Coronary artery (tissue), 2 donors: Measurements from ENCODE around the gene MTARC1.
A peak's percentile ranks its signal among the peaks of the same experiment; 100 is the strongest.

Experiments
- DNase-seq: peaks from one replicate; pipeline ENCODE4 v3.0.0-alpha.2; 2017; ENCODE audit warnings: low spot score
- H3K27ac ChIP-seq, 2 donors: fragments of 200-600 bp; sonication (generic); one replicate each; pipeline ENCODE4 v1.5.1; 2016 to 2019
- H3K4me3 ChIP-seq: fragments of 200-600 bp; sonication (generic); 2 replicates; pipeline ENCODE4 v1.5.1; 2016; ENCODE audit warnings: mild to moderate bottlenecking, moderate library complexity
- TF ChIP-seq, protein P1 (sequence below): fragments of 200-600 bp; sonication (generic); IDR thresholded peaks from one replicate; pipeline ENCODE4 v1.5.1; 2019; ENCODE audit warnings: antibody characterized with exemption

Gene MTARC1

DNA sequence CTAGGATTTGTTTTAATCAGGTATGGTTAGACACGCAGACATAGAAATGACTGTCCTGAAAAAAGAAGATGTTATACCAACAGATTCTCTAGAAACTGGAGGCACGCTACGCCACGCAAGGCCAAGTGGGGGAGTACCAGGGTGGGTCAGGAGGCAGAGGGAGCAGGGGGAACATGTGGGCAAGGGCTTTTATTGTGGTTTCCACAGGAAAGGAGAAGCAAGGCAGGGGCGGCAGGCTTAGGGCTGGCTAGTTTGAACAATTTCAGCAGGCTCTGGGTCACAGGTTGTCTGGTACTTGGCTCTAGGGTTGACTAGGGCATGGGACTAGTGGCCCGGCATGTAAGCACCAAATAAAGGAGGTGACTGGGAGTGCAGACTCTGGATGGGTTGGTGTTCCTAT is 31.4 kb upstream of the MTARC1 start:
- H3K4me3 ChIP-seq, result no peak overlapping the region
- no peak overlapping the region for H3K27ac ChIP-seq
- TF ChIP-seq, protein P1, sequence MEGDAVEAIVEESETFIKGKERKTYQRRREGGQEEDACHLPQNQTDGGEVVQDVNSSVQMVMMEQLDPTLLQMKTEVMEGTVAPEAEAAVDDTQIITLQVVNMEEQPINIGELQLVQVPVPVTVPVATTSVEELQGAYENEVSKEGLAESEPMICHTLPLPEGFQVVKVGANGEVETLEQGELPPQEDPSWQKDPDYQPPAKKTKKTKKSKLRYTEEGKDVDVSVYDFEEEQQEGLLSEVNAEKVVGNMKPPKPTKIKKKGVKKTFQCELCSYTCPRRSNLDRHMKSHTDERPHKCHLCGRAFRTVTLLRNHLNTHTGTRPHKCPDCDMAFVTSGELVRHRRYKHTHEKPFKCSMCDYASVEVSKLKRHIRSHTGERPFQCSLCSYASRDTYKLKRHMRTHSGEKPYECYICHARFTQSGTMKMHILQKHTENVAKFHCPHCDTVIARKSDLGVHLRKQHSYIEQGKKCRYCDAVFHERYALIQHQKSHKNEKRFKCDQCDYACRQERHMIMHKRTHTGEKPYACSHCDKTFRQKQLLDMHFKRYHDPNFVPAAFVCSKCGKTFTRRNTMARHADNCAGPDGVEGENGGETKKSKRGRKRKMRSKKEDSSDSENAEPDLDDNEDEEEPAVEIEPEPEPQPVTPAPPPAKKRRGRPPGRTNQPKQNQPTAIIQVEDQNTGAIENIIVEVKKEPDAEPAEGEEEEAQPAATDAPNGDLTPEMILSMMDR, result no peak
- no peak for DNase-seq

DNA sequence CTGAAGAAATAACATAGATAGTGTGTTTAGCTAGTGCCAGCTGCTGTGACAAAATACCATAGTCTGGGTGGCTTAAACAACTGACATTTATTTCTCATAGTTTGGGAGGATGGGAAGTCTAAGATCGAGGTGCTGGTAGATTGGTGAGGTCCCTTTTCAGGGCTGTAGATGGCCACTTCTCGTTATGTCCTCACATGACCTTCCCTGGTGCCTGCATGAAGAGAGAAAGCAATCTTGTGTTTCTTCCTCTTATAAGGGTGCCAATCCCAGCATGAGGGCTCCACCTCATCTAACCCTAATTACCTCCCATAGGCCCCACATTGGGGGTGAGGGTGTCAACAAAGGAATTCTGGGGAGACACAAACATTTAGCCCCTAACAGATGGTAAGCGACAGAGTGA is 29.3 kb upstream of the MTARC1 start:
- no peak for DNase-seq
- TF ChIP-seq, protein P1, result no peak
- no peak overlapping the region for H3K4me3 ChIP-seq
- no peak overlapping the region for H3K27ac ChIP-seq

DNA sequence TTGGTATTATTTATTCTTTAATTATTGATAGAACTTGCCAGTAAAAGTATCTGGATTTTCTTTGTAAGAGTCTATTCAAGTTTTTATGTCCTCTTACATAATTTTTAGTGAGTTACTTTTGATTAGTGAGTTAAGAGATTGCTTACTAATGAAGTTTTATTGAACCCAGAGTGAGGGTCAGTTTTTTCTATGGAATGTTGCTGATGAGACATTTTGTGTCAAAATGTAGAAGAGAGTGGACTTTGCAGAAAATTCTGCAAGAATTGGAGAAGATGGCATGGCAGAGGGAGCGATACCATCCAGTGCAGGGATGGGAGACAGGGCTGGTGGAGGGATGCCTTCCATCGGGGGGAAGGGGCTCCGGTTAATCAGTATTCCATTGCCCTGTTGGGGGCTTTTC is 27.6 kb upstream of the MTARC1 start:
- DNase-seq, result no peak
- TF ChIP-seq, protein P1, result no peak
- Histone ChIP-seq H3K4me3 (no peak overlapping the region), H3K27ac (no peak overlapping the region)

DNA sequence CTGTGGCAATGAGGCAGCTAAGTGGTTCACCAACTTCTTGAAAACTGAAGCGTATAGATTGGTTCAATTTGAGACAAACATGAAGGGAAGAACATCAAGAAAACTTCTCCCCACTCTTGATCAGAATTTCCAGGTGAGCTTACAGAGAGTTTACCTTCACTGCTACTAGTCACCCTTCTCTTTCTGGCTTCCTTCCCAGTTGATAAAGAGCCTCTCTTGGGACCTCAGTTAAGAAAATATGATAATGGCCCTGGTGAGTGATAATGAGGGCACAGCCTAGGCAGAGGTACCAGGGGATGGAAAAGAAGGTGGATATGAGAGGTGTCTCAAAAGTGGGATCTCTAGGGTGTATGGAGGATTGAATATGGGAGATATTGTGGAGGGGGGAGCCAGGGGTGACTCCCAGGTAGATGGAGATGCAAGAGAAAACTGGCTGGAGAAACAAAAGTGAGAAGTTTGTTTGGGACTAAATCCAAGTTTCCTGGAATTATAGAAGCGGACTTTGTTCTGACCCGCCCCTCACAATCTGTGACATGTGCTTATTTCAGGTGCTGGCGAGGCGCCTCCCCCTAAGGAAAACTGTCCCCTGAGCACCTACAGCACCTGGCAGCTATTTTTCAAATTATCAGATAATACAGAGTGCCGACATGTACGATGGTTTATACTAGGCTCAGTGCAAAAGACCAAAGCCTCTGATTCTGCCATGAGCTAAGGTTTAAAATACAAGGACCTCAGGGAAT is 24.9 kb upstream of the MTARC1 start:
- Histone ChIP-seq H3K27ac (no peak overlapping the region), H3K4me3 (no peak overlapping the region)
- no peak for DNase-seq
- TF ChIP-seq, protein P1, result no peak

DNA sequence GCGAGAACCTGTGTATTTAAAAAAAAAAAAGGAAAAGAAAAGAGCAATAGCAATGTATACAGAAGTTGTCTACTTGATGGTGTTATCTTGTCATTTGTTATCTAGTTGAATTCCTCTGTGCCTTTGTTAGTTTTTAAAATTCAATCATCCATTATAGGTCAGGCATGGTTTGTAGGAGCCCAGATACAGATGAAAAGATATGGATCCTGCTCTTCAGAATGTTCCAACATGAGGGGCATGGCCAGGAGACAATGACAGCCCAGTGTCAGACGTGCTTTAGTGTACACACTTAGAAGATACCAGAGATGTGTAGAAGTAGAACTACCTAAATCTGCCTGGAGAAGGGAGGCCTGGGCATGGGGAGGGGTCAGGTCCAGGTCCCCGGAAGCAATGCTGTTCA is 22.0 kb upstream of the MTARC1 start:
- TF ChIP-seq, protein P1, result no peak
- Histone ChIP-seq H3K27ac (no peak overlapping the region), H3K4me3 (no peak overlapping the region)
- no peak for DNase-seq

DNA sequence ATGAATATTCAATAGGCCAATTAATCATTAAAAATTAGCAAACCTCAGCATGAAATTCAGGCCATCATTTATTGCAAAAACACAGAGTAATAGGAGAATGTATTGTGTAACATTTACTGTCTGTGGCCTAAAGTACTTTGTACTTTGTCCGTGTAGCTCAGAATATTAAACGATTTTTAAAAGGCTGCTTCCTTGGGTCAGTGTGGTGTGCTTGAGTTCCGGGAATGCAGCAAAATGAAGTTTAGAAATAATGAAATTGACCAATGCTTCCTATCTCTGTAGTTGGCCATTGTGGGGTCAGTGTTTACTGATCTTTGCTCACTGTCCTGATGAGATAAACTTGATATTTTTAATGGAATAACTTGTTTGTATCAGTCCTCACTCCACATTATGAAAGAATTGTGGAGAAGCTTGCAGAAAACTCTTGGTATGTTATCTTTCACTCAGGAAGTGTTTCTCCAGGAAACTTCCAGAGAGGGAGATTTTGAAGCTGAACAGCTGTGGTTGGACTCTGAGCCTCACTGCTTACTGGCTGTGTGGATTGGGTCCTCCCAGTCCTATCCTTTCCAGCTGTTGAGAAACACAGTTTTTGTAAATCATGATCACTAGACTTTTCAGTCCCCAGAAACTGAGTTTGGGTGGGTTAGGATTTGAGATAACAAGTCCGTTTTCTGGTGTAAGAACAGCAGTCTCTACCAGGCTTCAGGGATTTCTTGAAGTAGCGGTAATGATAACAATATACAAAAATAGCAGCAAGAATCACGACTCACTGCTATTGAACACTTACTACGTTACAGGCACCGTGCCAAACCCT is 19.2 kb upstream of the MTARC1 start:
- Histone ChIP-seq H3K27ac (peak overlapping the region; percentile 39 to 59), H3K4me3 (peak overlapping the region; percentile 40)
- TF ChIP-seq, protein P1, result no peak
- DNase-seq, result no peak
